HG03439 (cell line): ENCODE data around the gene CHI3L1.

Source experiments
- ATAC-seq: cut with Tn5 transposase; IDR thresholded peaks from one replicate; pipeline ENCODE4 v1.9.1; 2021; ENCODE audit warnings: mild to moderate bottlenecking, moderate library complexity; ENCODE audit not compliant: unreplicated experiment

CHI3L1 gene

GRCh38 chr1:203206129-203206687, 19.7 kb upstream of the CHI3L1 start:
- ATAC-seq = no peak

GRCh38 chr1:203204756-203205155, 18.3 kb upstream of the CHI3L1 start:
- no peak for ATAC-seq

- no peak for ATAC-seq
Measured at GRCh38 chr1:203202431-203203245, 16.1 kb upstream of the CHI3L1 start.

- no peak for ATAC-seq
Measured at GRCh38 chr1:203201516-203202205, 15.2 kb upstream of the CHI3L1 start.

GRCh38 chr1:203200916-203201315, 14.4 kb upstream of the CHI3L1 start:
- no peak for ATAC-seq

GRCh38 chr1:203199816-203200571, 13.5 kb upstream of the CHI3L1 start:
- no peak for ATAC-seq

- no peak for ATAC-seq
Measured at GRCh38 chr1:203199481-203199815, 12.9 kb upstream of the CHI3L1 start.

- ATAC-seq = no peak
Measured at GRCh38 chr1:203199002-203199401, 12.5 kb upstream of the CHI3L1 start.

- ATAC-seq = no peak
Measured at GRCh38 chr1:203197625-203198024, 11.1 kb upstream of the CHI3L1 start.

GRCh38 chr1:203196371-203196770, 9.9 kb upstream of the CHI3L1 start:
- ATAC-seq = no peak

- no peak for ATAC-seq
Measured at GRCh38 chr1:203190949-203191348, 4.4 kb upstream of the CHI3L1 start.

- ATAC-seq = no peak
Measured at GRCh38 chr1:203189951-203190352, 3.4 kb upstream of the CHI3L1 start.

GRCh38 chr1:203188686-203189232, 2.3 kb upstream of the CHI3L1 start:
- no peak for ATAC-seq

GRCh38 chr1:203187689-203188264, 1.3 kb upstream of the CHI3L1 start:
- ATAC-seq = no peak

- no peak for ATAC-seq
Measured at GRCh38 chr1:203187304-203187685, 791 bp upstream of the CHI3L1 start.

- no peak for ATAC-seq
Measured at GRCh38 chr1:203186091-203186445, 436 bp downstream of the CHI3L1 start.

- no peak for ATAC-seq
Measured at GRCh38 chr1:203185585-203185984, 919 bp downstream of the CHI3L1 start.

GRCh38 chr1:203185061-203185461, 1.4 kb downstream of the CHI3L1 start:
- no peak for ATAC-seq

- no peak for ATAC-seq
Measured at GRCh38 chr1:203184467-203184866, 2.0 kb downstream of the CHI3L1 start.

GRCh38 chr1:203183828-203184227, 2.7 kb downstream of the CHI3L1 start:
- ATAC-seq = no peak

- ATAC-seq = no peak
Measured at GRCh38 chr1:203182387-203182953, 4.0 kb downstream of the CHI3L1 start.
